Posterior cingulate gyrus (tissue), 11 donors: ENCODE results near the gene SLC13A2.
"Not testable (repeated sequence)": the region's sequence is repeated elsewhere in the genome, so short reads cannot be mapped to it uniquely, and the experiment has no call there.

Source experiments
- DNase-seq, 10 donors: peaks; one replicate each; pipeline versions ENCODE4 v3.0.0 to v3.0.0-alpha.2; 2020 to 2021; ENCODE audit warnings: mixed read lengths in 3 of 10
- intact Hi-C: fragments of 100-400 bp; cut with DNase I; formaldehyde crosslinking; loops from one replicate; pipeline ENCODE4 v1.15.1; 2023

Gene SLC13A2

DNA sequence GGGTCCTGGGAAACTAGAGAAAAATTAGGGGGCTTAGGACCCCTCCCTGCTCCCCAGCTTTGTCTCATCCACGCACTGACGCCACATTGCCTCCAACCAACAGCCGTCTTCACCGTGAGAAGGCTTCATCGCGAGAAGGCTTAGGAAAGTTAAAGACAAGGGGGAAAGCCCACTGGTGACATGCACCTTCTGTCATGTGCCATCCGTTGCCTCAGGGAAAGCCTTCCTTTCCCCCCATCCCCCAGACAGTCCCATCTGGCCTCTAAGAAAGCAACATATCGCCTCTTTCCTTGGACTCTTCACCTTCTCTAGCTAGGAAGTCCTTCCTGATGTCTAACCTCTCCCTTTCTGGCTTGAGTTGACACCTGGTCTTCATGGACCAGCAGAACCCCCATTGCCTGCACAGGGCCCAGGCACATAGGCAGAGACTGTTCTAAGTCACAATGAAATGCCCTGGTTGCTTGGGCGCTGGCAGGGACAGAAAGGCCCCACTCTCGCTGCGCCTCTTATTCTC lies 34.8 kb downstream of the SLC13A2 start:
- DNase-seq = peak in 1 of 10 donors; percentile 14
- intact Hi-C loops = no loop called here

GRCh38 chr17:28509789-28510188 lies 36.3 kb downstream of the SLC13A2 start:
- peak in 2 of 10 donors; percentile 18 to 66 for DNase-seq
- intact Hi-C loops = no loop called here

GRCh38 chr17:28511858-28512461 lies 38.5 kb downstream of the SLC13A2 start:
- DNase-seq = no peak
- intact Hi-C loops = no loop called here

DNA sequence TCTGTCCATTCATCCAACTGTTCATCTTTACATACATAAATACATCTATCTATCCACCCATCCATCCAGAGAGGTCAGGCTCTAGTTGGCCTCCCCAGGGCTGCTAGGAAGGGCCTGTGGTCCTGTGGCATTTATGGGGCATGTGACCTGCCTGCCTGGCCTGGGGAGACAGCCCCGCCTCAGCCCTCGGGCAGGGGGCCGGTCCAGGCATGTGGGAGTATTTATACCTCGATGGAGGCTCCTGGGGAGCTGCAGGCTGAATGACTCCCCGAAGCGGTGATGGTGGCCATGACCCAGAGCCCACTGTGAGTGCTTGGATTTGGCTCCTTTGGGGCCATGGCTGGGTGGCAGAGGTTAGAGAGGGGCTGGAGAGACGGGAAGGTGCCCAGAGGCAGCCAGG lies 40.0 kb downstream of the SLC13A2 start:
- peak in 2 of 10 donors; percentile 31 to 41 for DNase-seq
- intact Hi-C loops = no loop called here

GRCh38 chr17:28514561-28515002 lies 41.1 kb downstream of the SLC13A2 start:
- intact Hi-C loops = no loop called here
- peak in 2 of 10 donors; percentile 31 to 41 for DNase-seq

DNA sequence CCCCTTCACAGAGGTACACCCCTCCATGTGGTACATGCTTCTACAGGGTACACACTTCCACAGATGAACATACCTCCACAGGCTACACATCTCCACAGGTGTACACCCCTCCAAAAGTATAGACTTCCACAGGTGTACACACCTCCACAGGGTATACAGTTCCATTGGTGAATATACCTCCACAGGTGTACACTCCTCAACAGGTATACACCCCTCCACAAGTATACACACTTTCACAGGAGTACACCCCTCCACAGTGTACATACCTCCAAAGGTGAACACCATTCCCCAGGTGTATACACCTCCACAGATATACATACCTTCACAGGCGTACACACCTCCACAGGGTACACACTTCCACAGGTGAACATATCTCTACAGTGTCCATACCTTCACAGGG lies 42.1 kb downstream of the SLC13A2 start:
- intact Hi-C loops = no loop called here
- no peak for DNase-seq

DNA sequence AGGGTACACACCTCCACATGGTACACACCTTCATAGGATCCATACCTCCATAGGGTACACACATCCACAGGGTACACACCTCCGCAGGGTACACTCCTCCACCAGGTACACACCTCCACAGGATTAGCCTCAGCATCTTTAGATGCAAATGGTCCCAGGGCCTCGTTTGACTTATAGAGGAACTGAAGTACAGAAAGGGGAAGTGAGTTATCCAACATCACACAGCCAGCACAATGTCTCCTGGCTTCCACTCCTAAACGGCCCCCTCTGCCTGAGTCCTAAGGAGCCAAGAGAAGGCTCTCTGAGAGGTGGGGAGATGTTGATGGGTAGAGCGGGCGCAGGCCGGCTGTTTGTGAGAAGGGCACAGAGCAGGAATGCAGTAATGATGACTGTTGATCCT lies 44.7 kb downstream of the SLC13A2 start:
- peak in 2 of 10 donors; percentile 11 to 25 for DNase-seq
- intact Hi-C loops = no loop called here

DNA sequence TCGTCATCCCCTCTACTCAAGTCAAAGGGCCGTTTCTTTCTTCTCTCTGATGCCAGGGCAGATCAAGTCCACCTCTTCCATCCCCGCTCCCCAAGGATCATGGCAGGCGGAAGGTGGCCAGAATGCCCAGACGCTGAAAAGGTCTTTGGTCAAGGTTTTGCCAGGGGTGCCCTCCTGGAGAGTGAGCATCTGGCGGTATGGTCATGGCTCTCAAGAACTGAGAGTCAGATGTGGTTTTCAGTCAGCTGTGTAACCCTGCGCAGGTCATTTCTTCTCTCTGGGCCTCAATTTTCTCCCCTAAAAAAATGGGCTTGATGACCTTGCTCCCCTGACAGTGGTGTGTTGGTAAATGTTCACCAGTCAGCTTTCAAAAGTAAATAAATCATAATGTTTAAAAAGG lies 45.1 kb downstream of the SLC13A2 start:
- intact Hi-C loops = no loop called here
- peak in 2 of 10 donors; percentile 12 to 38 for DNase-seq

DNA sequence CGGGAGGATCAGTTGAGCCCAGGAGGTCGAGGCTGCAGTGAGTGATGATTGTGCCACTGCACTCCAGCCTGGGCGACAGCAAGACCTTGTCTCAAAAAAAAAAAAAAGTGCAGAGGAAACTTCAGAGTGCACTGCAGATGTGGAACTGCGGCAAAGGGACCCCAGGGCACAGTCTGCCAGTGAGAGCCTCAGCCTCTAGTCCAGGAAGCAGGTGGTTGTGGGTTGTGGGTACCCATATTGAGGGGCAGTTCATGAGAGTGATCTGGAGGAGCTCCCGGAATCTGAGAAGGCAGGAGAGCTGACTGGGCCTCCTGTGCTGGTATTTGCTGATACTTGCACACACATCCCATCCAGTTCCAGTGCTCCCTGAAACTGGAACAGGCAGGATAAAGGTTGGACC lies 45.8 kb downstream of the SLC13A2 start:
- intact Hi-C loops = no loop called here
- DNase-seq = peak in 2 of 10 donors; percentile 24 to 25

- DNase-seq = peak in 2 of 10 donors; percentile 35 to 67
- intact Hi-C loops = no loop called here
These were observed 47.2 kb downstream of the SLC13A2 start for GRCh38 chr17:28520687-28521086.

- peak in 2 of 10 donors; percentile 62 to 64 for DNase-seq
- intact Hi-C loops = no loop called here
These were observed 48.1 kb downstream of the SLC13A2 start for GRCh38 chr17:28521311-28522085.

DNA sequence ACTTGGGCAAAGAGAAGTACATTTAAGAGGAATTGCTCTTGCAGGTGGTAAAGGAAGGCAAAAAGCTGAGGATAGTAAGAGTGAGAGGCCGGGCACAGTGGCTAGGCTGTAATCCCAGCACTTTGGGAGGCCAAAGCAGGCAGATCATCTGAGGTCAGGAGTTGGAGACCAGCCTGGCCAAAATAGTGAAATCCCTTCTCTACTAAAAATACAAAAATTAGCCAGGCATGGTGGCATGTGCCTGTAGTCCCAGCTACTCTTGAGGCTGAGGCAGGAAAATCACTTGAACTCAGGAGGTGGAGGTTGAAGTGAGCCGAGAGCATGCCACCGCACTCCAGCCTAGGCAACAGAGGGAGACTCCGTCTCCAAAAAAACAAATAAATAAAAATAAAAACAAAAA lies 48.8 kb downstream of the SLC13A2 start:
- DNase-seq = peak in 1 of 10 donors; percentile 24
- intact Hi-C loops = not testable (repeated sequence)

GRCh38 chr17:28523186-28523585 lies 49.7 kb downstream of the SLC13A2 start:
- DNase-seq = peak in 2 of 10 donors; percentile 45 to 74
- intact Hi-C loops = no loop called here

DNA sequence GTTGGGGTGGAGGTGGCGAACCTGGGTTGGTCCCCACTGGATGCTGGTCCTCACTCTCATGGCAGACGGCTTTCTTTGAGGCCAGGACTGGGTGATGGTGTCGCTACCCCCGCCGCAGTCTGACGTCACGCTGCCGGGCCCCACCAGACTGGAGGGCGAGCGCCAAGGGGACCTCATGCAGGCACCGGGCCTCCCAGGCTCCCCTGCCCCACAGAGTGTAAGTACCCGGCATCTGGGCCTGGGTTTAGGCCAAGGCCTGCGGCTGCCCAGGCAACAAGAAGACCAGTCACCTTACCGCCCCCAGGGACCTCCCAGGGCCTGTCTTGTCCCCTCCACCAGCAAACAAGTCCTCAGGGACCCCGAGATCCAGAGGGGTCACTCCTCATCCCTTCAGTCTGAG lies 50.4 kb downstream of the SLC13A2 start:
- intact Hi-C loops = no loop called here
- DNase-seq = peak in 2 of 10 donors; percentile 65 to 72

DNA sequence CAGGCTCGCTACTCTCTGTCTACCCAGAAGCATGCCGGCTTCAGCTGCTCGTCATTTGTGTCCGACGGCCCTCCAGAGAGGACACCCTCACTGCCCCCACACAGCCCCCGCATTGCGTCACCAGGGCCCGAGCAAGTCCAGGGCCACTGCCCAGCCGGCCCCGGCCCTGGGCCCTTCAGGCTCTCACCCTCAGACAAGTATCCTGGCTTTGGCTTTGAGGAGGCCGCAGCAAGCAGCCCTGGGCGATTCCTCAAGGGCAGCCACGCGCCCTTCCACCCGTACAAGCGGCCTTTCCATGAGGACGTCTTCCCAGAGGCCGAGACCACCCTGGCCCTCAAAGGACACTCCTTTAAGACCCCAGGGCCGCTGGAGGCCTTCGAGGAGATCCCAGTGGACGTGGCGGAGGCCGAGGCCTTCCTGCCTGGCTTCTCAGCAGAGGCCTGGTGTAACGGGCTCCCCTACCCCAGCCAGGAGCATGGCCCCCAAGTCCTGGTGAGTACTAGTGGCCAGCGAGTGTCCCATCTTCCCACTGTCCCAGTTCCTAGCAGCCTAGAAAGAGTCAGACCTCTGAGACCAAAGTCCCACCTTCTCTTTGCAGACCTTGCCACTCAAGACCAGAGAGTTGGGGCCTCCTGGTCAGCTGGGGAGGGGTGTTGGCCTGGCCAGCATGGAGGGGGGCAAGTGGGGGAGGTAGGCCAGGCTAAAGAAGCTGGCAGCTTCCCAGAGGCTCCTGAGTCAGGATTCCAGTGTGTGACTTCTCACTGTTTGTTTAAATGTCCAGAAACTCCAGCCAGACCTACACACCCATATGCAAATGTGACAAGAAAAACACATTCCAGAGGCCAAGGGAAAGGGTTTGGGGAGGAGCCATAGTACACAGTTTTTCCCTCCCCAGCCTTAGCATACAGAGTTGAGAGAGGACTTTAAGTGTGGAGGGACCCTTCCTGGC lies 51.3 kb downstream of the SLC13A2 start:
- intact Hi-C loops = no loop called here
- DNase-seq = peak in 2 of 10 donors; percentile 66 to 73

- peak in 2 of 10 donors; percentile 37 to 68 for DNase-seq
- intact Hi-C loops = no loop called here
These were observed 52.9 kb downstream of the SLC13A2 start for GRCh38 chr17:28526381-28526780.

DNA sequence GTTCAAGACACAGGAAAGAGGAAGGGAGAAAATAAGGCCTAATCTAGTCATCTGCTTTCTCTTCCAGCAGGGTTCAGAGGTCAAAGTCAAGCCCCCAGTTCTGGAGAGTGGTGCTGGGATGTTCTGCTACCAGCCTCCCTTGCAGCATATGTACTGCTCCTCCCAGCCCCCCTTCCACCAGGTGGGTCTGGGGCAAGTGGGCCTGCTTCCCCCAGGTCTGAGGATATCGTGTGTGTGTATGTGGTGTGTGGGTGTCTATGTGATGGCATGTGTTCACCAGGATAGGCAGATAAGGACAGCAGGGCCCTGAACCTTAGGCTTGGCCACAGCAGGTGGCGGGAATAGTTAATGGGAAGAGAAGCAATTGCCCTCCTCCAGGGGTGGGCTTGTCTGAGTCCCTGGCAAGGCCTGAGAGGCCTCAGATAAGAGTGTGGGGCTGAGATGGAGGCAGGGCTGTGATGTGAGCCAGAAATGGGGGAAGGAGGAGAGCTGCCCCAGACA lies 53.8 kb downstream of the SLC13A2 start:
- peak in 1 of 10 donors; percentile 49 for DNase-seq
- intact Hi-C loops = no loop called here

DNA sequence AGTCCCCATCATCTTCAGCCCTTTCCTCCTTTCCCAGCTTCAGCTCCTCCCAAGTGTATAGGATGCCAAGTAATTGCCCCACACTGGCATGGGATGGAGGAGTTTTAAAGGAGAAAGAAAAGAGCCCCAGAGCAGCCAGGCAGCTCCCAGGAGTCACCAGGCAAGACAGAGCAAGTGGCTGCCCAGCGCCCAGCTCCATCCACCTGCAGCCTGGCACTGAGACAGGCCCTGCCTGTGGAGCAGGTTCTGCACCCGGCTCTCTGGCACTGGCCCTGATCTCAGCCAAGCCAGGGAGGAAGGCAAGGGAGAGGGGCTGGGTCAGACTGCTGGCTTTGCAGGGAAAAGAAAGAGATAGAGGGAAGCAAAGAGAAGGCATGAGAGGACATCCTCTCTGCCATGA lies 54.4 kb downstream of the SLC13A2 start:
- intact Hi-C loops = no loop called here
- peak in 2 of 10 donors; percentile 39 to 70 for DNase-seq

DNA sequence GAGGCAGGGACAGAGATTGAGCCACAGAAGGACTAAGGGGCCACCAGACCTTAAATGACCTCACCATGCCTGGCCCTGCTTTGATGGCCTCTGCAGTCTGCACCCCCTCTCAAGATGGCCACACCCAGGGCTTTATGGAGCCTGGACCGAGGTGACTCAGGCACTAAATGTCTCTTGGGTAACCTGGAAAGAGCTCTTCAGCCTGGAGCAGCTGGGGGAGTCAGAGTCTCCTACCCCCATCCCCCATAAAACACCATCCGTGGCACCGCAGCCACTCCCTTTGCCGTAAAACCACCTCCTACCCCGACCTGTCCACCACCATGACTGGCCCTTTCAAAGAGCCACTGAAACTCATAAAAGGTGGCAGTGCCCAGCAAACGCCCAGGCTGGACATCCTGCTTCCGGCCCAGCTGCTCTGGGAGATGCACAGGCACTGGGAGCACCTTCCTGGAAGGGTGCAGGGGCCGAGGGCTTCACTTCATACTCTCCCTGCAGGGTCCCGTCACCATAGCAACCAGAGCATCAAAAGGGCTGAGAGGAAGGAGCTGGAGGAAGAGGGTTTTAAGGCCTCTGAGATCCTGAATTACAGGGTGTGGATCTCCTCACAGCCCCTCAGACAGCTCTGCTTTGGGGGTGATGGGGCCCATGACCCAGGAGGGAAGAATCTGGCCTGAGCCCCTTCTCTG lies 55.0 kb downstream of the SLC13A2 start:
- DNase-seq = peak in 2 of 10 donors; percentile 23 to 49
- intact Hi-C loops = no loop called here

GRCh38 chr17:28529013-28529400 lies 55.6 kb downstream of the SLC13A2 start:
- DNase-seq = peak in 2 of 10 donors; percentile 26 to 57
- intact Hi-C loops = no loop called here
